ENCODE measurements around the gene NPC2.

NPC2 gene

DNA sequence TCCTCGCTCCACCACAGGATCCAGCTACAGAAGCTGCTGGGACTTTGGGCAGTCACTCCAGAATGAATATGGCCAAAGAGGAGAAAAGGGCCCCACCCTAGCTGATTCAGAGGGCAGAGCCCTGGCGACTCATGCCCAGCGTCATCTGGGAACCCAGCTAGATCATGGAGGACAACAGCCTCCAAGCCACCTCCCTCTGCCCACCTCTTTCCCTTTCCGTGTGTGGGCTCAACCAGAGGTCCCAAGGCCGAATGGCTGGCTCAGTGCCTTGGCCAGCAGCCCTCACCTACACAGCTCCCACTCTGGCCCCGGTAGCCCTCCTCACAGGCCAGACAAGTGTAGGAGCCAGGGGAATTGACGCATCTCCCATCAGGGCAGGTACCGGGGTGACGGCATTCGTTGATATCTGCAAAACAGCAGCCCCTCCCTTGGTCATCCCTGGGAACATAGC is 17.9 kb upstream of the NPC2 start:
- TF ChIP-seq GATA2 (IDR thresholded peaks at IDR 0.05; ENCODE audit: low read depth, low read length) (no peak), GATA3 (IDR thresholded peaks at IDR 0.05; ENCODE audit: low read depth, low read length) (no peak)

DNA sequence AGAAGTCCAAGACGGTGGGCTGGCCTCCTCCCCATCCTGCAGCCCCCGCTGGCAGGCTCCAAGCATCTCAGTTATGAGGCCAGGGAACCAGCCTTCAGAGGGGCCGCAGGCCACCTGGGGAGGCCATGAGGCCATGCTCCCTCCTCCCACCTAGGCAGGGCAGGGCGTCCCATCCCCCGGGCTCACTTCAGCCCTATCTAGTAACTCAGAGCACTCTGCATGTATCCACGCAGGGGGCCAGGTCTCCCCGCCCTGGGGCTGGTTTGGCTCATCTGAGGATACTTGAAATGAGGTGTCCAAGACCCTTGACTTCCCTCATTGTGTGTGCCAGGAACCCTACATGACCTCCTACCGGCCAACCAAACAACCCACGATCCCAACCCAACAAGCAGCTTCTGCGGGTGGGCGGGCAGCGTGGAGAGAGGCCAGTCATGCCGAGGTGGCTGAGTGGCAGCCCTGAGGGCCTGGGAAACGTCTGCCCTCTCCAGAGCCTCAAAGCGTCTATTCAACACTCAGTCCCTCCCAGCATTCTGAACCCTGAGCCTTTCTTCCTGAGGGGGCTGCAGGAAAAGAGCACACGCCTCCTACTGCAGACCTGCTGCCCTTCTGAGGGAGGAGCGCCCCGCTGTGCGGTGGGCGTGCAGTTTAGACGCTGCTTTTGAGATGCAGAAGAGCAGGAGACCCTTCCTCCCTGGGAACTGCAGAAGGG is 17.3 kb upstream of the NPC2 start:
- no peak for TF ChIP-seq GATA3 (IDR thresholded peaks at IDR 0.05; ENCODE audit: low read depth, low read length)

DNA sequence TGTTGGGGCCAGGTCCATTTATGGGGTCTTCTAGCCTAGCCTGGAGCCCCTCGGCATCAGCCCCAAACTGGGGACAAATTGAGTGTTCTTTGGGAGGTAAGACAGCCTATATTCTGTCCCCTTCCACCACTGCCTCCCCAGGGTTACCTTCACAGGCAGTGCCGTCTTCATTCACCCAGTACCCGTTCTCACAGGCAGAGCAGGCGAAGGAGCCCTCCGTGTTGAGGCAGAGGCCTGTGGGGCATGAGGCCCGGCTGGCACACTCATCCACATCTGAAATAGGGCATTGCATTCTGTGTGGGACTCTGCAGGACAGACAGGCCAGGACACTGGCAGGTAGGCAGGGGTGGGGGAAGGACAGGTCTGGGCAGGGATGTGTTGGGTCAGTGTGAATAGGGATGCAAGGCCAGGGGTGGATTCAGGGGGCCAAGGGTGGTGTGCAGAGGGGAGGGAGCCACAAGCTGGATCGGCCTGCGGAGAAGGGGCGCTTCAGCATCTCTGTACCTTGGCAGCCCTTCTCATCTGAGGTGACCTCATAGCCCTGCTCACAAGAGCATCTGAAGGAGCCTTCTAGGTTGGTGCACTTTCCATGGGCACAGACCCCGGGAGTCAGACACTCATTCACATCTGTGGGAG is 16.6 kb upstream of the NPC2 start:
- TF ChIP-seq GATA3 (IDR thresholded peaks at IDR 0.05; ENCODE audit: low read depth, low read length) (no peak), GATA2 (IDR thresholded peaks at IDR 0.05; ENCODE audit: low read depth, low read length) (no peak)

DNA sequence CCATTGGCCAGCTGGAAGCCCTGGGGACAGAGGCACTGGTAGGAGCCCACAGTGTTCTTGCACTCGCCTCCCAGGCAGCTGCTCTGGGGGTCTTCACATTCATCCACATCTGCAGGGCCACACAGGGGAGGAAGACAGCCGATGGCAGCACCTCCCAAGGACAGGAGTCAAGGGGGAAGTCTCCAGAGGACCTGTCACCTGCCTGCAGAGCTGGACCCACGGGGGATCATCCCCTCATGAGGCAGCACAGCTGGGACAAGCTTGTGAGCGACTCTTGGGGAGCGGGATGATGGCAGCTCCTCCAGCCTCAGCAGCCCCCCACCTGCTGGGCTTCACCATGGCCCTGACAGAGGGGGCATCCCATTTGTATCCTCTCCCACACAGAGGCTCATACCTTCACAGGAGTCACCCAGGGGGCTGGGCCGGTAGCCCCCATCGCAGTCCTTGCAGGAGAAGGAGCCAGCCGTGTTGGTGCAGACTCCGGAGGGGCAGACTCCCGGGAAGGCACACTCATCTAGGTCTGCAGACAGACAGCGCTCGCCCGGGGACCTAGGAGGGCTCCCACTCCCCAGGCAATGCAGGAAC is 15.8 kb upstream of the NPC2 start:
- TF ChIP-seq GATA3 (IDR thresholded peaks at IDR 0.05; ENCODE audit: low read depth, low read length) (no peak), GATA2 (IDR thresholded peaks at IDR 0.05; ENCODE audit: low read depth, low read length) (no peak)

DNA sequence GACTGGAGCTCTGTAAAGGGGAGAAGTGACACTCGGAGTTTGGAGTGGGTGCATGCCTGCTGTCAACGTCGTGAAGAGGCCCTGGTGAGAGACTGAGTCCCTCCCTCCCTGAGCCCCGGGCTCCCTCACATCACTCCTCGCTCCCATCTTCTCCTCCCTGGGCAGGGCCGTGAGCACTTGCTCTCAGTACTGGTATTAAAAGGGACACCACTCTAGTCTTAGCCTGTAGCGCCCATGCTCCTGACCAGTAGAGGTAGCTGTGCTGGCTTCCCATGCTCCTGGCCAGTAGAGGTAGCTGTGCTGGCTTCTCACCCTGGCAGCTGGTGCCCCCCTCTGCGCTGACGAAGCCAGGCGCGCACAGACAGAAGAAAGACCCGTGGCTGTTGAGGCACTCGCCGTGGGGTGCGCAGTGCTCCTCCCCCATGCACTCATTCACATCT is 15.2 kb upstream of the NPC2 start:
- TF ChIP-seq GATA3 (IDR thresholded peaks at IDR 0.05; ENCODE audit: low read depth, low read length) = no peak
- TF ChIP-seq GATA2 (IDR thresholded peaks at IDR 0.05; ENCODE audit: low read depth, low read length) = no peak

DNA sequence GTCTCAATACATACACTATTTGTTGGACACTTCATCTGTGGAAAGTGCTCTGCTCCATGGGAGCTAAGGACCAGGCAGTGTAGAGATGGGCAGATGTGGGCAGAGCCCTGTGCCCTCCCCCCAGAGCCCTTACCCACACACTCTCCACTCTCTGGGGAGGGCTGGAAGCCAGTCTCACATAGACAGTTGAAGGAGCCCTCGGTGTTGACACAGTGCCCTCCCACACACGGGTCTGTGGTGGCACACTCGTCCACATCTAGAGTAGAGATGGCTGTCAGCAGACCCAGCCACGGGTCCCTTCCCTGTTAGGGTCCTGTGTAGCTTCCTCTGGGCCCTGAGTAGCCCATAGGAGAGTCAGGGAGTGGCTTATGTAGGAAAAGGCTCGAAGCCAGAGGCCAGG is 14.7 kb upstream of the NPC2 start:
- no peak for TF ChIP-seq GATA3 (IDR thresholded peaks at IDR 0.05; ENCODE audit: low read depth, low read length)
- TF ChIP-seq GATA2 (IDR thresholded peaks at IDR 0.05; ENCODE audit: low read depth, low read length) = no peak

DNA sequence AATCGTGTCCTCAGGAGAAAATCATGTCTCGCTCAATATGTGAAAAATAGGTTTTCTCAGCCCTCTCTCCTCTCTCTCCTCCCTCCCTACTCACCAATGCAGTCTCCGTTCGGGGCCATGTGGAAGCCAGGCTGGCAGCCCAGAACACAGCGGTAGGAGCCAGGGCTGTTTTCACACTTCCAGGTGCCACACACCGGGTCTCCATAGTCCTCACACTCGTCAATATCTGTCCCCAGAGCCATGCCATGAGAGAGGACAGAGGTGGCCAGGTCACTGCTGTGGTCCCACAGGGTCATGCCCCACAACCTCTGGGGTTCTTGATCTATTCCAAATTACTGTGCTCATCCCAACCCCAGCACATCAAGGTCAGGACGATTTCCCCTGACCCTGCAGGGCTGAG is 14.0 kb upstream of the NPC2 start:
- TF ChIP-seq GATA2 (IDR thresholded peaks at IDR 0.05; ENCODE audit: low read depth, low read length) = no peak
- no peak for TF ChIP-seq GATA3 (IDR thresholded peaks at IDR 0.05; ENCODE audit: low read depth, low read length)

DNA sequence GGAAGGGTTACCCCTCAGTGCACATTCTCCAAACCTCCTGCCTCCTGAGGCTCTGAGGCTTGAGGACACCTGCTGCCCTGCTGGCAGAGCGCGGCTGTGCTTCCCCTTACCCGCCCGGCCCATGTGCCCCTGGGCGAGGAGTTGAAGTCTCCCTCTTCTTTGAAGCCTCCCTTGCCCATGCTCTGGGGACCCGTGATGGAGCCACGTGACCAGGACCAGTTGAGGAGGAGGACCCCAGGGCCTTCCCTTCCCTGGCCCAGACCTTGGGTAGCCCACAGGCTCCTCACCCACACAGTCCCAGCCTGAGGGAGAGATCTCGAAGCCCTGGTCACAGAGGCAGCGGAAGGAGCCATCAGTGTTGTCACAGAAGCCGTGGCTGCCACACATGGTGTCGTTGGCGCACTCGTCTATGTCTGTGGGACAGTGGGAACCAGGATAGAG is 13.3 kb upstream of the NPC2 start:
- TF ChIP-seq GATA3 (IDR thresholded peaks at IDR 0.05; ENCODE audit: low read depth, low read length) = no peak
- TF ChIP-seq GATA2 (IDR thresholded peaks at IDR 0.05; ENCODE audit: low read depth, low read length) = no peak

DNA sequence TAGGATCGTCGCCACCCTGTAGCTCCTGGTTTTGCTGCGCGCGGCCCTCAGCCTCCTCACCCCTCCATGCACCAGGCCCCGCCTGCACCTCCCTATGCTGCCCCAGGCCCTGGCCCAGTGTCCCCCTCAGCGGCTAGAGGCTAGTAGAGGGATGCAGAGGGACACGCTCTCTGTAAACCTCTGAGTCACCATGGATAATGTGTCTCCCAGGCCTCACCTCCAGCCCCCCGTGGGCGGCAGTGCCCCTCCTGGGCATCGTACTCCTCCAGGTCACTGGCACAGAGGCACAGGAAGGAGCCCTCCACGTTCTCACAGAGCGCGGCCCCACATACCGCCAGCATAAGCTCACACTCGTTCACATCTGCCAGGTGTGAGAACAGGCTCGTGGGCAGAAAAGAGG is 12.7 kb upstream of the NPC2 start:
- TF ChIP-seq GATA3 (IDR thresholded peaks at IDR 0.05; ENCODE audit: low read depth, low read length) (no peak), GATA2 (IDR thresholded peaks at IDR 0.05; ENCODE audit: low read depth, low read length) (no peak)

DNA sequence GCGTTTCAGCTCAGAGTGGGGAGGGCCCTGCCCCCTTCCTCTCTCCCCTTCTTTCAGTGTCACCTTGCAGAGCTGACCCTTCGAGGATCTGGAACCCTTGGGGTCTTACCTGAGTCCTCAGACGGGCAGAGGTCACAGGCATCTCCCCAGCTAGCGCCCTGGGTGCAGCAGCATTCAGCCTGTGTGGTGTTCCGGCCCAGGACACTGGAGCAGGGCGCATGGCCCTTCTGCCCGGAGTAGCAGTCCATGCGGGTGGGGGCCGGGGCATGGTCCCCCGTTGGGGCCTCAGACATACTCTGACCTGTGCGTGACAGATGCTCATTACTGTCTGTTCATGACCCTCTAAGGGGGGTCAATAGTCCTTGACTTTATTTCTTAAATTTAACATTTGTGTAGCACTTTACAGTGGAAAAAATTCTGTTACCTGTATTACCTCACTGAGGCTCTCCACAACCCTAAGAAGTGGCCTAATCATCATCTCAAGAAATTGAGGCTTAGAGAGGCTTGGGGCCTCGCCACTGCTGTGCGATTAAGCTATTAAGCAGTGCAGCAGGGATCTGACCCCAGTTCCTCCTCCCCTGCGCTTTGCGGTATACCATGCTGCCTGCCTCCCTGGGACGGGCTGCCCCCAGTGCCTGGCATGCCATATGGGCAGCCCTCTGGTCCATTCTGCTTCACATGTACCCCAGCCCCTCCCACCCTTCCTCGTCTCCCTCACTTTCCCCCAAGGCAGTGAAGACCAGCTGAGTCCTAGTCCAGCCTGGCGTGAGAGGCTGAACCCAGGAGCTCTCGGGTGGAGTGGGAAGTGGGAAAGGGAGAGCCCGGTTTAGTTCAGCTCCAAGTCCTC is 12.0 kb upstream of the NPC2 start:
- TF ChIP-seq GATA2 (IDR thresholded peaks at IDR 0.05; ENCODE audit: low read depth, low read length) (no peak), GATA3 (IDR thresholded peaks at IDR 0.05; ENCODE audit: low read depth, low read length) (no peak)

DNA sequence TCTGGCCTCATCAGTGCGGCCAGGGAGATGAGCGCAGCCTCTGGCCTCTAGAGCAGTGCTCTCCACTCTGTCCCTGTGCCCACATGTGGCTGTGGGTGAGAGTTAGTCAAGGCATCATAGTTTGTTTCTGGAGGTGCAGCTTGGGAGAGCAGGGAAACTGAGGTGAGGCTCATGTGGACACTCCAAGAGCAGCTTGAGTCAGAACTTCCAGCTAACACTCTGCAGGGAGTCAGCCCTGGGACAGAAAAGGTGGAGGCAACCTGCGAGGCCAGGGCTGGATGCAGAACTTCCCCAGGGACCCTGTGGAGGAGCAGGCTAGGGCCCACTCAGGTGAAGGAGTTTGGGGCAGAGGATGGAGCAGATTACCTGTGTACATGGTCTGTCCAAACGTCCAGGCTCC is 11.3 kb upstream of the NPC2 start:
- TF ChIP-seq GATA2 (IDR thresholded peaks at IDR 0.05; ENCODE audit: low read depth, low read length) (no peak), GATA3 (IDR thresholded peaks at IDR 0.05; ENCODE audit: low read depth, low read length) (no peak)

DNA sequence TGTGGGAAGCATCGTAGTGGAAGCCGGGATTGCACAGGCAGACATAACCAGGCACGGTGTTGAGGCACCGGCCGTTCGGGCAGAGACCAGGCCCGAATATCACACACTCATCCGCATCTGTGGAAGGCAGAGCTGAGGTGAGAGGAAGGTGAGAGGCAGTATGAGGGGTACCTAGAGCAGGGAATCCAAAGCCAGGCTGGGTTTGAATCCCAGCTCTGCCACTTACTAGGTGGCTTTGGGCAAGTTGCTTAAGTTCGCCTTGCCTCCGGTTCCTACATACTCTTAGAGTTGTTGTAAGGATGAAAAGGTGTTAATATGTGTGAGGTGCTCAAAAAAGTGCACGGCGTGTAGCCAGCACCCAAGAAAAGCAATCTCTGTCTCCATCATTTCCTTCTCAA is 10.8 kb upstream of the NPC2 start:
- no peak for TF ChIP-seq GATA2 (IDR thresholded peaks at IDR 0.05; ENCODE audit: low read depth, low read length)
- no peak for TF ChIP-seq GATA3 (IDR thresholded peaks at IDR 0.05; ENCODE audit: low read depth, low read length)

DNA sequence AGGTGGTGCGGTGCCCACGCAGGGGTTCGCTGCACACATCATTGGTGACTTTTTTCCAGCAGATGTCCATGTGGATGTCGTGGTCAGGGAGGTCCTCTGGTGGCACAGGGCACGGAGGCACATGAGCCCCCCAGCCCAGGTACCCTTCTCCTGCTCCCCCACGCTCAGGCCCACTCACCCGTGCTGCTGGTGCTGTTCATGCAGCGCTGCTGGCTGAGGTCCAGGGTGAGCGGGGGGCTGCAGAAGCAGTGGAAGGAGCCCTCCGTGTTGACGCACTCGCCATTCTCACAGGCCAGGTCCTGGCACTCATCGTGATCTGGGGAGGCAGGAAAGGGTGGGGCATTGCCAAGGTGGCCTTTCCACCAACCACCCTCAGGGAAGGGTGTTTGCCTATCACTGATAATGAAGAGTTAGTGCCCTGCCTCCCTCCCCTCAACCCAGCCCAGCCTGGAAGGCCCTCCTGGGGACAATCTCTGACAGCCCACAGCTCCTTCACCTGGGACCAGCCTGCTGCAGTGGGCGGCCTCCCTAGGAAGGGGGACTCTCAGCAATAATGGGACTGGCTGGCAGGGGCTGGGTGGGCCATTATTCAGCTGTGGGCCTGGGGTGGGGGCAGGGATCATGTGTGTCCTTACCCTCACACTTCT is 10.3 kb upstream of the NPC2 start:
- TF ChIP-seq GATA2 (IDR thresholded peaks at IDR 0.05; ENCODE audit: low read depth, low read length) = no peak
- TF ChIP-seq GATA3 (IDR thresholded peaks at IDR 0.05; ENCODE audit: low read depth, low read length) = no peak
